Right lung (tissue), 5 donors: ENCODE data around the gene VAV1. TPM values are rescaled to one million over a fixed set of nuclear protein-coding genes. Genes with fewer than 3 reads are reported as not detected.

ENCODE experiments used
- DNase-seq, 2 donors: peaks; one replicate each; pipeline ENCODE4 v3.0.0-alpha.2; 2013
- polyA plus RNA-seq, 5 donors: library from polyadenylated mRNA; unstranded; fragments of 120-200 nt; gene quantifications; one replicate each; pipeline versions ENCODE4 v1.2.1 to v1.2.3, GENCODE V29; 2013; ENCODE audit warnings: inconsistent platforms in 1 of 5, low replicate concordance in 1 of 5; ENCODE audit not compliant: insufficient read length in 5 of 5, insufficient read depth in 1 of 5

Gene VAV1
- polyA plus RNA-seq, 5 donors, result 2.0 to 2.6 (median 2.2) TPM

DNA sequence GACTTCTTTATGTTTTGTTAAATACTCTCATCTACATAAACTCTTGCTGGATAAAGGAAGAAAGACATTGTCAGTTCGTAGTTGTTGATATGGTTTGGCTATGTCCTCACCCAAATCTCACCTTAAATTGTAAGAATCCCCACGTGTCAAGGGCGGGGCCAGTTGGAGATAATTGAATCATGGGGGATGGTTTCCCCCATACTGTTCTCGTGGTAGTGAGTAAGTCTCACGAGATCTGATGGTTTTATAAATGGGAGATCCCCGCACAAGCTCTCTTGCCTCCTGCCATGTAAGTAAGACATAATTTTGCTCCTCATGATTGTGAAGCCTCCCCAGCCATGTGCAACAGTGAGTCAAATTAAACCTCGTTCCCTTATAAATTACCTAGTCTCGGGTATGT is 118.4 kb downstream of the VAV1 start:
- DNase-seq, result no peak

DNA sequence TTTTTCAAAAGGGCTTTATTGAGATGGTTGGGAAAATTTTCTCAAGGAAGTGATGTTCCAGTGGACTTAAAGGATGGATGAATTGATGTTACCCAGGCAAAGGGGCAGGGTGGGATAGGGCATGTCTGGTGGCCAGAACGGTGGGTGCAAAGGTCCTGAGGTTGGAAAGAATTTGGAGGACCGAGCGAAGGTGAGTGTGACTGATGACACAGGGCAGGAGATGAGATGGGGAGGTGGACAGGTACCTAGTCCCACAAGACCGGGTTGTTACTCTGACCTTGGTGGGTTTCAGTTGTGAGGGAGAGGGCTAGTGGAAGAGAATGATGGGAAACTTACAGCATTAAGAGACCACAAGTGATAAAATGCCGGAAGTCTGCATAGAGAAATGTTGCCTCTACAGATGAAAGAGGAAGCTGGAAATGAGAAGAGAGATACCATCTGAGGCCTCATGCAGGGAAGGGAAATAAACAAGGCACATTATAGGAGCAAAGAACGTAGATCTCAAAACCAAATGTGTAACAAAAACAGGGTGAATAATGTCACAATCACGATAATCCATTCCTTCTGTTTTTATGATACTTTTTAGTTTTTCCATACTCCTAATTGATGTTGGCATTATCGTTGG is 119.4 kb downstream of the VAV1 start:
- no peak for DNase-seq

DNA sequence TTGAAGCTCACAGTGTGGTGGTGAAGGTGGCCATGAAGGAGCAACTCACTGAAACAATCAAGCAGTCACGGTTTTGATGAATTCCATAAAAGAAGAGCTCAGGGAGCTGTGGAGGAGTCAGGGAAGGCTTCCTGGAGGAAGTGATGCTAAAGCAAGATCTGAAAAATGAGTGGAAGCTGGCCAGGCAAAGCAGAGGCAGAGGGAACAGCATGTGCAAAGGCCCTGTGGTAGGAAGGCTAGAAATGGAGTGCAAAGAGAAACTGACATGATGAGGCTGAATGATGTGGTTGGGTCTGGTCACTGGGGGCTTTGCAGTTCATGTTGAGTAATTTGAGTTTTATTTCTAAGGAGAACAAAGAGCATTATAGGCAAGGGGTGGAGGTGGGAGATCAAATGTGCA is 121.8 kb downstream of the VAV1 start:
- DNase-seq, result no peak

DNA sequence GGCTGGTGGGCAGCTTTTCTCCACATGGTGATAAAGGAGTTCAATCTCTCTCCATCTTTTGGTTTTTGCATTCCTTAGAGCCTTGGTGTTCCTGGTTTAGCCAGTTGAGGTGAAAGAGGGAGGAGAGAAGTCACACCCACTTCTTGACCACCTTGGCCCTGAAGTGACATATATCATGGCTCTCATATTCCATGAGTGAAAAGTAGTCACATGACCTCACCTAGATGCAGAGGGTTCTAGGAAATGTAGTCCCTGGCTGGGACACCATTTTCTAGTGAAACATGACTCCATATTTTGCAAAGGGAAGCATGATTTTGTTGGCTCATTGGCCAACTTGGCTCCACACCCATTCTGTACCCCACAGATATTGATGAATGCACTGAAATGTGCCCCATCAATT is 130.9 kb downstream of the VAV1 start:
- no peak for DNase-seq

DNA sequence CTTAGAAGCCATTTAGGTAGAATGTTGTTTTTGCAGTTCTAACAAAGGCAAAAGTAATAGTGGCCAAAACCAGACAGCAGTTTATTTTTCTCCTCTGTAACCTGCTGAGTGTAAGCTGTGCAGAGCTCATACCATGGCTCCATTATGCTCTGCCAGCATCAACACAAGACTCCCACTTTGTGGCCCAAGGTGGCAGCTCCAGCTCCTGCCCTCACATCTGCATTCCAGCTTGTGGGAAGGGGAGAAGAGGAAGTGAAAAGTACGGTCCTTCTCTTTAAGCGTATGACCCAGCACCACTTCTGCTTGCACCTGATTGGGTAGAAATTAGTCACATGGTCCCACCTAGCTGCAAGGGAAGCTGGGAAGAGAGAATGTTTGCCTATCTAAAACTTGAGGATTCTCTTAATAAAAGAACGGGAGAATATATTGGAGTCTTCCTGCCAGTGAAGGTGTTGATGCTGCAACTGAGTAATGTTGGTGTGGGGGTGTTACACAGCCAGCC is 134.1 kb downstream of the VAV1 start:
- DNase-seq, result no peak

Other genes with a start within 250 kb of the VAV1 start
- under 1 TPM; 0.15 to 0.83 (median 0.23) TPM for gene TNFSF9, start 241.7 kb upstream of the VAV1 start, polyA plus RNA-seq
- gene CD70, start 181.6 kb upstream of the VAV1 start, polyA plus RNA-seq, result under 1 TPM in 3 of 5 donors, not detected in 2; 0.13 to 0.54 (median 0.35) TPM
- 1 to 10 TPM in 1 of 5 donors, under 1 TPM in 4; 0.18 to 1.0 (median 0.28) TPM for gene TNFSF14, start 102.5 kb upstream of the VAV1 start, polyA plus RNA-seq
- gene C3, start 52.1 kb upstream of the VAV1 start, polyA plus RNA-seq, result 100 to 1,000 TPM in 1 of 5 donors, 10 to 100 TPM in 4; 21.7 to 123 (median 39.6) TPM
- 10 to 100 TPM; 39.3 to 92.3 (median 63.7) TPM for gene GPR108, start 35.1 kb upstream of the VAV1 start, polyA plus RNA-seq
- 100 to 1,000 TPM in 2 of 5 donors, 10 to 100 TPM in 3; 90.7 to 113 (median 98.9) TPM for gene TRIP10, start 33.0 kb upstream of the VAV1 start, polyA plus RNA-seq
- 1 to 10 TPM; 5.9 to 9.2 (median 7.9) TPM for gene SH2D3A, start 5.3 kb upstream of the VAV1 start, polyA plus RNA-seq
- gene ADGRE1, start 114.9 kb downstream of the VAV1 start, polyA plus RNA-seq, result under 1 TPM; 0.12 to 0.42 (median 0.21) TPM
- gene MBD3L2B, start 248.7 kb downstream of the VAV1 start, polyA plus RNA-seq, result not detected